GM20431 (cell line): ENCODE results near the gene SCUBE1.

Experiments used
- in situ Hi-C: fragments of 300-500 bp; cut with MseI, MboI; formaldehyde crosslinking; loops from one replicate; pipeline ENCODE4 v1.15.0; 2020; ENCODE audit warnings: low sequenced_read_pairs; ENCODE audit not compliant: unreplicated experiment

SCUBE1 gene

GRCh38 chr22:43171607-43172006, 171.6 kb downstream of the SCUBE1 start:
- in situ Hi-C loops = no loop called here

GRCh38 chr22:43171019-43171491, 172.1 kb downstream of the SCUBE1 start:
- in situ Hi-C loops = no loop called here

GRCh38 chr22:43170131-43170480, 173.1 kb downstream of the SCUBE1 start:
- in situ Hi-C loops = no loop called here

GRCh38 chr22:43169310-43170130, 173.7 kb downstream of the SCUBE1 start:
- in situ Hi-C loops = no loop called here

GRCh38 chr22:43168471-43169309, 174.5 kb downstream of the SCUBE1 start:
- in situ Hi-C loops = no loop called here

GRCh38 chr22:43167001-43167589, 176.1 kb downstream of the SCUBE1 start:
- in situ Hi-C loops = no loop called here

- in situ Hi-C loops = no loop called here
Observed at GRCh38 chr22:43166132-43166930, 176.8 kb downstream of the SCUBE1 start.

- in situ Hi-C loops = no loop called here
Observed at GRCh38 chr22:43164636-43165035, 178.5 kb downstream of the SCUBE1 start.

GRCh38 chr22:43163241-43163795, 179.9 kb downstream of the SCUBE1 start:
- in situ Hi-C loops = no loop called here

- in situ Hi-C loops = no loop called here
Observed at GRCh38 chr22:43162412-43163150, 180.6 kb downstream of the SCUBE1 start.

- in situ Hi-C loops = no loop called here
Observed at GRCh38 chr22:43160497-43161126, 182.6 kb downstream of the SCUBE1 start.

GRCh38 chr22:43159484-43160178, 183.5 kb downstream of the SCUBE1 start:
- in situ Hi-C loops = no loop called here

- in situ Hi-C loops = no loop called here
Observed at GRCh38 chr22:43158778-43159483, 184.2 kb downstream of the SCUBE1 start.

- in situ Hi-C loops = no loop called here
Observed at GRCh38 chr22:43157874-43158546, 185.2 kb downstream of the SCUBE1 start.

- in situ Hi-C loops = no loop called here
Observed at GRCh38 chr22:43156413-43156812, 186.8 kb downstream of the SCUBE1 start.

GRCh38 chr22:43155789-43156188, 187.4 kb downstream of the SCUBE1 start:
- in situ Hi-C loops = no loop called here
